ENCODE measurements around the gene PRTN3.
"Not testable (repeated sequence)": the region's sequence is repeated elsewhere in the genome, so short reads cannot be mapped to it uniquely, and the experiment has no call there.

The PRTN3 gene

GRCh38 chr19:873561-874041, 32.8 kb downstream of the PRTN3 start:
- H3K4me3 ChIP-seq (ENCODE audit: low read depth, low read length) = no peak overlapping the region
- no peak for DNase-seq (ENCODE audit: low read depth)

- no peak overlapping the region for H3K4me3 ChIP-seq (ENCODE audit: low read depth, low read length)
- no peak for DNase-seq (ENCODE audit: low read depth)
Observed at GRCh38 chr19:875265-875879, 34.6 kb downstream of the PRTN3 start.

GRCh38 chr19:876089-876488, 35.3 kb downstream of the PRTN3 start:
- no peak overlapping the region for H3K4me3 ChIP-seq (ENCODE audit: low read depth, low read length)
- DNase-seq (ENCODE audit: low read depth) = no peak

GRCh38 chr19:876780-877314, 36.0 kb downstream of the PRTN3 start:
- H3K4me3 ChIP-seq (ENCODE audit: low read depth, low read length) = no peak overlapping the region
- DNase-seq (ENCODE audit: low read depth) = no peak

GRCh38 chr19:877992-878660, 37.3 kb downstream of the PRTN3 start:
- DNase-seq (ENCODE audit: low read depth); H3K4me3 ChIP-seq (ENCODE audit: low read depth, low read length): not testable (repeated sequence)

GRCh38 chr19:878751-879561, 38.2 kb downstream of the PRTN3 start:
- DNase-seq (ENCODE audit: low read depth); H3K4me3 ChIP-seq (ENCODE audit: low read depth, low read length): not testable (repeated sequence)

- no peak overlapping the region for H3K4me3 ChIP-seq (ENCODE audit: low read depth, low read length)
- no peak for DNase-seq (ENCODE audit: low read depth)
Observed at GRCh38 chr19:879711-880438, 39.1 kb downstream of the PRTN3 start.

GRCh38 chr19:881385-882071, 40.7 kb downstream of the PRTN3 start:
- DNase-seq (ENCODE audit: low read depth) = no peak
- no peak overlapping the region for H3K4me3 ChIP-seq (ENCODE audit: low read depth, low read length)

GRCh38 chr19:882871-883497, 42.2 kb downstream of the PRTN3 start:
- no peak for DNase-seq (ENCODE audit: low read depth)
- H3K4me3 ChIP-seq (ENCODE audit: low read depth, low read length) = no peak overlapping the region

GRCh38 chr19:883661-884211, 42.9 kb downstream of the PRTN3 start:
- no peak for DNase-seq (ENCODE audit: low read depth)
- H3K4me3 ChIP-seq (ENCODE audit: low read depth, low read length) = no peak overlapping the region

- H3K4me3 ChIP-seq (ENCODE audit: low read depth, low read length) = no peak overlapping the region
- DNase-seq (ENCODE audit: low read depth) = no peak
Observed at GRCh38 chr19:884420-885211, 43.8 kb downstream of the PRTN3 start.

GRCh38 chr19:885536-886224, 44.9 kb downstream of the PRTN3 start:
- no peak for DNase-seq (ENCODE audit: low read depth)

GRCh38 chr19:887072-887471, 46.3 kb downstream of the PRTN3 start:
- H3K4me3 ChIP-seq (ENCODE audit: low read depth, low read length) = no peak overlapping the region
- no peak for DNase-seq (ENCODE audit: low read depth)

More at GRCh38 chr19:885536-886224, 44.9 kb downstream of the PRTN3 start:
- H3K4me3 ChIP-seq (ENCODE audit: low read depth, low read length) = no peak overlapping the region

- no peak overlapping the region for H3K4me3 ChIP-seq (ENCODE audit: low read depth, low read length)
- DNase-seq (ENCODE audit: low read depth) = no peak
Observed at GRCh38 chr19:887599-887998, 46.8 kb downstream of the PRTN3 start.

- H3K4me3 ChIP-seq (ENCODE audit: low read depth, low read length) = no peak overlapping the region
Observed at GRCh38 chr19:888581-889385, 48.0 kb downstream of the PRTN3 start.

GRCh38 chr19:889662-890295, 49.0 kb downstream of the PRTN3 start:
- no peak overlapping the region for H3K4me3 ChIP-seq (ENCODE audit: low read depth, low read length)
- DNase-seq (ENCODE audit: low read depth) = no peak

More at GRCh38 chr19:888581-889385, 48.0 kb downstream of the PRTN3 start:
- no peak for DNase-seq (ENCODE audit: low read depth)
